Measurements from ENCODE around the gene TMEM203. TPM values are rescaled to one million over a fixed set of nuclear protein-coding genes. Genes with fewer than 3 reads are reported as not detected.

Gene TMEM203
- total RNA-seq, 2 donors from 2014 or later, result 34.0 to 39.5 TPM

DNA sequence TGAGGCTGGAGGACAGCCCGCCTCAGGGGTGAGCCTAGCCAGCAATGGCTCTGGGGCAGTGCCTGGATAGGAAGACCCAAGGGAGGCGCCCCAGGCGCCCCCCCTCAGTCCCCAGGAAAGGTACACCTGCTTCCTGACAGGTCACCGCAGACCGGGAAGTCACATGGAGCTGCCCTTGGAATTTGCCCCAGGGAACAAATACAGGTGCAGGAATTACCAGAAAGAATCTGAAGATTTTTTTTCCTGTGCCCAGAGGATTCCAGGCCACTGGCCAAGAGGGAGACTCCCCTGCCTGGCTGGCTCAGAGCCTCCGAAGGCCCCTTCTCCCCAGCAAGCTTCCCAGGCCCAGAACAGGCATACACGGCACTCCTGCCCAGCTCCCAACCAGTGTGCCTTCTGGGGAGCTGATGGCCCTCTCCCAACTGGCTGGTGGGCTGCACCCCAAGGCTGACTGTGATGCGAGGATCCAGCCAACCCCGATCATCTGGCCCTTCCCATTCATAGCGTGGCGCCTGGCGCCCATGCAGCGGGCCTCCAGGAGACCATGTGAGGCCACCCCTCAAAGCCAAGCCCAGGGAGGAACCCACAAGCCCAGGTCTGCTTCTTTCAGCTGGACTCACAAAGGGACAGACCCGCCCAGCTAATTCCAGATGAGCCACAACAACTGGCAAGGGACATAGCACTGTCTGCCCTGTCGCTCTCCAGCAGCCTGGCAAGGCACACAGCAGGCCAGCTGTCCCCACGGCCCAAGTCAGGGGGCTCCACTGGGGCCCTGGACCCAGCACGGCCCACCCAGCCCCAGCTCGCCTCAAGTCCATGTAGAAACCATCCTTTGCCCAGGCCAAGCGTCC, 7.2 kb downstream of the TMEM203 start:
- WGBS, 2 experiments (ENCODE audit: insufficient coverage in 1 of 2, insufficient read length in 1 of 2), result 90 to 92% methylated on average over 15 to 19 of the region's 19 CpGs
- H3K36me3 Mint-ChIP-seq (ENCODE audit: low read depth), result peaks cover 1% of the 10 kb centered on the region

DNA sequence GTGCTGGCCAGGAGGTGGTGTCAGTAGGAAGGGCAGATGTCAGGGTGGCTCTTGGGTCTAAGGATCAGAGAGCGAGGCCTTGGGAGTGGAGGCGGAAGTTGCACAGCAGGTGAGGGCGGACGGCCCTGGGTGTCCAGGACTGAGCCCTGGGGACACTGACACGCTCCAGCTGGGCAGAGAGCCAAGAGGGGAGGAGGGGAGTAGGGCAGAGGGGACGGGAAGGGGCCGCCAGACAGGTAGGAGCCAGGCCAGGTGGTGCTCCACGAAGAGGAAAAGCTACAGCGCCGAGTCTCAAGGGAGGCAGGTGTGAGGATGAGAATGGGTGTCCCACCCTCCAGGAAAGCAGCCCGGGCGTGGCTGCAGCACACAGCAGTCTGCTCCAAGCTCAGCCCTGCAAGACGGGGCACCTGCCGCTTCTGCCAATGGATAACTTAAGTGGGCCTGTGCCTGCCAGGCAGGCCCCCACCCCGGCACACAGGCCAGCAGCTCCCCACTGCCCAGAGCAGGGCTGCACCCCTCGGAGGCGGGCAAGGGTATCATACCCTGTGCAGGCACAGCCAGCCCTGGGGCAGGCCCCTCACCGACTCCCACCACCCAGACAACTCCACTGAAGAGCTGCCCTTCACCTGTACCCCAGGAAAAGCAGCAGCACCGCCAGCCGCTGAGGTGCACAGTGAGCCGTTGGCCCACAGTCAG, 9.8 kb downstream of the TMEM203 start:
- Histone ChIP-seq H3K4me3 (ENCODE audit: low read length) (no peak overlapping the region), H3K27ac (ENCODE audit: low read depth, low read length) (no peak overlapping the region), H3K9ac (ENCODE audit: extremely low read depth, low read length, poor library complexity, severe bottlenecking) (no peak overlapping the region), H3K27me3 (ENCODE audit: control insufficient read depth, insufficient read depth, low read length, poor library complexity, severe bottlenecking) (no peaks in the 10 kb centered on the region), H3K36me3 (ENCODE audit: control insufficient read depth, insufficient read depth, low read length) (peaks cover 5% of the 10 kb centered on the region), H3K9me3 (ENCODE audit: control insufficient read depth, low read length) (no peaks in the 10 kb centered on the region), H3K4me1 (ENCODE audit: control insufficient read depth, insufficient read depth, low read length) (peaks cover 21% of the 10 kb centered on the region)
- Mint-ChIP-seq H3K9me3 (no peaks in the 10 kb centered on the region), H3K4me1 (peaks cover 12% of the 10 kb centered on the region), H3K36me3 (ENCODE audit: low read depth) (peaks cover 6% of the 10 kb centered on the region), H3K4me3 (no peak overlapping the region), H3K27ac (peak overlapping the region; percentile 79), H3K27me3 (ENCODE audit: insufficient read depth) (no peaks in the 10 kb centered on the region)
- 95 to 96% methylated on average over 13 to 21 of the region's 21 CpGs for WGBS, 2 experiments (ENCODE audit: insufficient coverage in 1 of 2, insufficient read length in 1 of 2)
- no peak for DNase-seq
- TF ChIP-seq, protein P1, sequence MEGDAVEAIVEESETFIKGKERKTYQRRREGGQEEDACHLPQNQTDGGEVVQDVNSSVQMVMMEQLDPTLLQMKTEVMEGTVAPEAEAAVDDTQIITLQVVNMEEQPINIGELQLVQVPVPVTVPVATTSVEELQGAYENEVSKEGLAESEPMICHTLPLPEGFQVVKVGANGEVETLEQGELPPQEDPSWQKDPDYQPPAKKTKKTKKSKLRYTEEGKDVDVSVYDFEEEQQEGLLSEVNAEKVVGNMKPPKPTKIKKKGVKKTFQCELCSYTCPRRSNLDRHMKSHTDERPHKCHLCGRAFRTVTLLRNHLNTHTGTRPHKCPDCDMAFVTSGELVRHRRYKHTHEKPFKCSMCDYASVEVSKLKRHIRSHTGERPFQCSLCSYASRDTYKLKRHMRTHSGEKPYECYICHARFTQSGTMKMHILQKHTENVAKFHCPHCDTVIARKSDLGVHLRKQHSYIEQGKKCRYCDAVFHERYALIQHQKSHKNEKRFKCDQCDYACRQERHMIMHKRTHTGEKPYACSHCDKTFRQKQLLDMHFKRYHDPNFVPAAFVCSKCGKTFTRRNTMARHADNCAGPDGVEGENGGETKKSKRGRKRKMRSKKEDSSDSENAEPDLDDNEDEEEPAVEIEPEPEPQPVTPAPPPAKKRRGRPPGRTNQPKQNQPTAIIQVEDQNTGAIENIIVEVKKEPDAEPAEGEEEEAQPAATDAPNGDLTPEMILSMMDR (conservative IDR thresholded peaks at IDR 0.05), result no peak

More for the DNA sequence above, 7.2 kb downstream of the TMEM203 start:
- Mint-ChIP-seq H3K27ac (no peak overlapping the region), H3K4me1 (peaks cover 22% of the 10 kb centered on the region), H3K9me3 (no peaks in the 10 kb centered on the region), H3K27me3 (ENCODE audit: insufficient read depth) (no peaks in the 10 kb centered on the region), H3K4me3 (peak overlapping the region; percentile 70)
- H3K9ac ChIP-seq (ENCODE audit: extremely low read depth, low read length, poor library complexity, severe bottlenecking), result no peak overlapping the region
- H3K9me3 ChIP-seq (ENCODE audit: control insufficient read depth, low read length), result no peaks in the 10 kb centered on the region
- TF ChIP-seq, protein P1 (conservative IDR thresholded peaks at IDR 0.05), result no peak
- no peaks in the 10 kb centered on the region for H3K36me3 ChIP-seq (ENCODE audit: control insufficient read depth, insufficient read depth, low read length)
- DNase-seq, result no peak
- peak overlapping the region; percentile 33 for H3K4me3 ChIP-seq (ENCODE audit: low read length)
- no peak overlapping the region for H3K27ac ChIP-seq (ENCODE audit: low read depth, low read length)
- H3K4me1 ChIP-seq (ENCODE audit: control insufficient read depth, insufficient read depth, low read length), result peaks cover 23% of the 10 kb centered on the region
- no peaks in the 10 kb centered on the region for H3K27me3 ChIP-seq (ENCODE audit: control insufficient read depth, insufficient read depth, low read length, poor library complexity, severe bottlenecking)

- Mint-ChIP-seq H3K27ac (peak overlapping the region; percentile 79), H3K4me1 (peaks cover 12% of the 10 kb centered on the region), H3K36me3 (ENCODE audit: low read depth) (peaks cover 9% of the 10 kb centered on the region), H3K4me3 (no peak overlapping the region), H3K9me3 (no peaks in the 10 kb centered on the region), H3K27me3 (ENCODE audit: insufficient read depth) (no peaks in the 10 kb centered on the region)
- 87 to 90% methylated on average over 4 to 10 of the region's 10 CpGs for WGBS, 2 experiments (ENCODE audit: insufficient coverage in 1 of 2, insufficient read length in 1 of 2)
- TF ChIP-seq, protein P1 (conservative IDR thresholded peaks at IDR 0.05), result no peak
- peaks cover 12% of the 10 kb centered on the region for H3K36me3 ChIP-seq (ENCODE audit: control insufficient read depth, insufficient read depth, low read length)
- H3K27me3 ChIP-seq (ENCODE audit: control insufficient read depth, insufficient read depth, low read length, poor library complexity, severe bottlenecking), result no peaks in the 10 kb centered on the region
- no peak overlapping the region for H3K9ac ChIP-seq (ENCODE audit: extremely low read depth, low read length, poor library complexity, severe bottlenecking)
- no peak overlapping the region for H3K4me3 ChIP-seq (ENCODE audit: low read length)
- peaks cover 25% of the 10 kb centered on the region for H3K4me1 ChIP-seq (ENCODE audit: control insufficient read depth, insufficient read depth, low read length)
- no peak overlapping the region for H3K27ac ChIP-seq (ENCODE audit: low read depth, low read length)
- no peak for DNase-seq
- no peaks in the 10 kb centered on the region for H3K9me3 ChIP-seq (ENCODE audit: control insufficient read depth, low read length)
These were observed 10.5 kb downstream of the TMEM203 start for GRCh38 chr9:137194909-137195308.
